GM12878 (cell line): ENCODE measurements around the gene PAF1. TPM values are rescaled to one million over a fixed set of nuclear protein-coding genes. Genes with fewer than 3 reads are reported as not detected.
A peak's percentile ranks its signal among the peaks of the same experiment; 100 is the strongest.

ENCODE experiments used
- ASH2L ChIP-seq: fragments of 300-600, 200-600 bp; sonication (generic); IDR thresholded peaks from 2 replicates; pipeline ENCODE4 v1.6.1; 2017; ENCODE audit warnings: low read depth, mild to moderate bottlenecking, borderline replicate concordance
- CHD4 ChIP-seq: fragments of 200-600 bp; sonication (generic); IDR thresholded peaks from 2 replicates; pipeline ENCODE4 v1.6.1; 2016; ENCODE audit warnings: mild to moderate bottlenecking
- DPF2 ChIP-seq: fragments of 450-650 bp; IDR thresholded peaks from 2 replicates; pipeline ENCODE4 v1.6.1; 2017; ENCODE audit warnings: mild to moderate bottlenecking
- EZH2 ChIP-seq: IDR thresholded peaks from 2 replicates; pipeline ENCODE4 v1.6.1; 2012; ENCODE audit warnings: low read depth, mild to moderate bottlenecking, control low read depth, inconsistent platforms, low read length, borderline replicate concordance; ENCODE audit not compliant: control insufficient read depth
- FOS ChIP-seq: IDR thresholded peaks from 3 replicates; pipeline ENCODE4 v1.6.1; 2011; ENCODE audit warnings: borderline replicate concordance; ENCODE audit not compliant: insufficient read length; ENCODE audit errors: extremely low read depth
- FOXM1 ChIP-seq: IDR thresholded peaks from 2 replicates; pipeline ENCODE4 v1.6.1; 2012; ENCODE audit warnings: low read depth, mild to moderate bottlenecking, inconsistent platforms, low read length, moderate library complexity
- HCFC1 ChIP-seq: fragments of 150-350 bp; IDR thresholded peaks from 2 replicates; pipeline ENCODE4 v1.6.1; 2014; ENCODE audit warnings: low read length
- IKZF2 ChIP-seq, 2 experiments: fragments of 450-650 bp; IDR thresholded peaks; 2 replicates each; pipeline ENCODE4 v1.6.1; 2017; ENCODE audit warnings: mild to moderate bottlenecking in 2 of 2, moderate library complexity in 2 of 2
- PAX5 ChIP-seq: IDR thresholded peaks from 2 replicates; pipeline ENCODE4 v1.6.1; 2011; ENCODE audit warnings: low read depth, low read length, borderline replicate concordance
- POLR2AphosphoS5 ChIP-seq: IDR thresholded peaks from 2 replicates; pipeline ENCODE4 v1.6.1; 2011; ENCODE audit warnings: mild to moderate bottlenecking, low read length, inconsistent platforms
- SIN3A ChIP-seq: IDR thresholded peaks from 2 replicates; pipeline ENCODE4 v1.6.1; 2012; ENCODE audit warnings: low read depth, low read length, improper control_type of control experiment
- SMC3 ChIP-seq: IDR thresholded peaks from 2 replicates; pipeline ENCODE4 v1.6.1; 2011; ENCODE audit warnings: low read length, improper control_type of control experiment, borderline replicate concordance
- SUPT20H ChIP-seq: IDR thresholded peaks from 2 replicates; pipeline ENCODE4 v1.6.1; 2011; ENCODE audit warnings: low read depth, mild to moderate bottlenecking, low read length, moderate library complexity, borderline replicate concordance; ENCODE audit not compliant: control insufficient read depth
- YY1 ChIP-seq: IDR thresholded peaks from 2 replicates; pipeline ENCODE4 v1.6.1; 2011; ENCODE audit warnings: low read depth, mild to moderate bottlenecking, low read length
- ZNF207 ChIP-seq: fragments of 450-650 bp; IDR thresholded peaks from 2 replicates; pipeline ENCODE4 v1.6.1; 2014; ENCODE audit warnings: antibody characterized with exemption, mild to moderate bottlenecking, borderline replicate concordance
- polyA plus RNA-seq, 11 experiments: library from polyadenylated mRNA; depleted of rRNA in 4 of 11; unstranded in 6 of 11; stranded (reverse) in 5 of 11; fragments of >200 nt; fragmentation: Nextera tagmentation in 4 of 11; fragmentation: Illumina TruSeq in 1 of 11; extraction: Ambion mirVana in 4 of 11; extraction: Trizol in 1 of 11; gene quantifications; 1 replicate in 1 of 11; 2 replicates in 10 of 11; pipeline versions ENCODE4 v1.2.1 to v1.2.3, GENCODE V29; 2011 to 2016; ENCODE audit warnings: inconsistent platforms in 2 of 11, missing spikeins in 2 of 11, low read depth in 1 of 11
- total RNA-seq, 4 experiments: library from RNA; depleted of rRNA in 3 of 4; stranded (reverse); fragments of >200 nt in 3 of 4; fragmentation: Illumina TruSeq in 1 of 4; extraction: Trizol in 1 of 4; gene quantifications; 2 replicates each; pipeline versions ENCODE4 v1.2.1 to v1.2.3, GENCODE V29; 2013 to 2021
- TF ChIP-seq, protein P1 (sequence below): IDR thresholded peaks from 2 replicates; pipeline ENCODE4 v1.6.1; 2012; ENCODE audit warnings: low read length, inconsistent platforms
- TF ChIP-seq, protein P2 (sequence below): fragments of 450-650 bp; IDR thresholded peaks from 2 replicates; pipeline ENCODE4 v1.6.1; 2014; ENCODE audit warnings: mild to moderate bottlenecking
- TF ChIP-seq, protein P3 (sequence below): IDR thresholded peaks from 2 replicates; pipeline ENCODE4 v1.6.1; 2011; ENCODE audit warnings: mild to moderate bottlenecking, low read depth, low read length, moderate library complexity; ENCODE audit not compliant: insufficient replicate concordance
- TF ChIP-seq, protein P4 (sequence below): IDR thresholded peaks from 2 replicates; pipeline ENCODE4 v1.6.1; 2011; ENCODE audit warnings: borderline replicate concordance, low read depth, mild to moderate bottlenecking, moderate library complexity, low read length; ENCODE audit not compliant: insufficient read depth, poor library complexity, severe bottlenecking
- TF ChIP-seq, protein P5 (sequence below): fragments of 450-650 bp; IDR thresholded peaks from 2 replicates; pipeline ENCODE4 v1.6.1; 2017; ENCODE audit warnings: low read depth, mild to moderate bottlenecking, moderate library complexity
- TF ChIP-seq, protein P6 (sequence below): IDR thresholded peaks from 2 replicates; pipeline ENCODE4 v1.6.1; 2012; ENCODE audit warnings: low read depth, low read length, improper control_type of control experiment

Gene PAF1
- total and polyA plus RNA-seq, 10 of the 15 experiments (the other 5 are each of a cell fraction or from before 2014, with no cell fraction given) = 1.7 to 45.8 (median 39.6) TPM

DNA sequence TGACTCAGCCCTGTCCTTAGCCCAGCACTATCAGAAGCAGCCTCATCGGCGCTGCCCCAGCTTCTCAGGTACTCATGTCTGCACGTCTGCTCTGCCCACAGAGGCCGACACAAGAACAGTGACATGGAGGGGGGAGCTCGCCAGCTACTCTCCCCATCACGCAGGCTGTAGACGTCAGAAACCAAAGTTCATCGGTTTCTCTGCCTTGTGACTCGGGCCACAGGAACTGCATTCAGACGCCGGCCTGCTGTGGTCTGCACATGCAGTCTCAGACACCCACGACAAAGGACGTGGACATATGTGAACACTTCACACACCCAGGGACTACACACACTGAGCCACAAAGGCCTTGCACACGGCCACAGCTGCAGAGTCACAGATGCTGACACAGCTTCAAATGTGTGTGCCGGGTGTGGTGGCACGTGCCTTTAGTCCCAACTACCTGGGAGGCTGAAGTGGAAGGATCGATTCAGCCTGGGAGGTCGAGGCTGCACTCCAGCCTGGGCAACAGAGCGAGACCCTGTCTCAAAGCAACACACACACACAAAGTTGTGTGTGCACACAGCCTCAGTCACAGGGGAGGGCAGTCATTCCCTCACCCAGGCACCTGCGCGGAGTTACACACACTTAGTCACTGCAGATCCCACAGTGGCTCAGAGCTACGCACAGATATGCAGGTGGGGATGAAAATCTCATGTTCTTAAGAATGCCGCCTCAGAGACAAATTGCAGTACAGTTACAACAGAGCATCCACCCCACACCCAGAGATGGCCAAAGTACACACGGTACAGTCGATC, 10.8 kb upstream of the PAF1 start (continued):
- TF ChIP-seq, protein P1, sequence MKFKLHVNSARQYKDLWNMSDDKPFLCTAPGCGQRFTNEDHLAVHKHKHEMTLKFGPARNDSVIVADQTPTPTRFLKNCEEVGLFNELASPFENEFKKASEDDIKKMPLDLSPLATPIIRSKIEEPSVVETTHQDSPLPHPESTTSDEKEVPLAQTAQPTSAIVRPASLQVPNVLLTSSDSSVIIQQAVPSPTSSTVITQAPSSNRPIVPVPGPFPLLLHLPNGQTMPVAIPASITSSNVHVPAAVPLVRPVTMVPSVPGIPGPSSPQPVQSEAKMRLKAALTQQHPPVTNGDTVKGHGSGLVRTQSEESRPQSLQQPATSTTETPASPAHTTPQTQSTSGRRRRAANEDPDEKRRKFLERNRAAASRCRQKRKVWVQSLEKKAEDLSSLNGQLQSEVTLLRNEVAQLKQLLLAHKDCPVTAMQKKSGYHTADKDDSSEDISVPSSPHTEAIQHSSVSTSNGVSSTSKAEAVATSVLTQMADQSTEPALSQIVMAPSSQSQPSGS = no peak
- TF ChIP-seq POLR2AphosphoS5 (peak; percentile 87), PAX5 (peak; percentile 33), SMC3 (0 out of 2 replicates have a peak, but pooled peaks have one; percentile 10), ASH2L (no peak), YY1 (peak; percentile 20; the same call in 1 of the 2 replicates), IKZF2 (IDR thresholded peaks at IDR 0.05) (peak; percentile 16 to 65; a peak in 2 of 4 replicates), CHD4 (no peak), SUPT20H (no peak), FOS (no peak), FOXM1 (no peak), EZH2 (no peak), ZNF207 (peak; percentile 70), DPF2 (no peak; the same call in 1 of the 2 replicates), HCFC1 (no peak), SIN3A (no peak)
- TF ChIP-seq, protein P2, sequence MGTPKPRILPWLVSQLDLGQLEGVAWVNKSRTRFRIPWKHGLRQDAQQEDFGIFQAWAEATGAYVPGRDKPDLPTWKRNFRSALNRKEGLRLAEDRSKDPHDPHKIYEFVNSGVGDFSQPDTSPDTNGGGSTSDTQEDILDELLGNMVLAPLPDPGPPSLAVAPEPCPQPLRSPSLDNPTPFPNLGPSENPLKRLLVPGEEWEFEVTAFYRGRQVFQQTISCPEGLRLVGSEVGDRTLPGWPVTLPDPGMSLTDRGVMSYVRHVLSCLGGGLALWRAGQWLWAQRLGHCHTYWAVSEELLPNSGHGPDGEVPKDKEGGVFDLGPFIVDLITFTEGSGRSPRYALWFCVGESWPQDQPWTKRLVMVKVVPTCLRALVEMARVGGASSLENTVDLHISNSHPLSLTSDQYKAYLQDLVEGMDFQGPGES = no peak
- TF ChIP-seq, protein P3, sequence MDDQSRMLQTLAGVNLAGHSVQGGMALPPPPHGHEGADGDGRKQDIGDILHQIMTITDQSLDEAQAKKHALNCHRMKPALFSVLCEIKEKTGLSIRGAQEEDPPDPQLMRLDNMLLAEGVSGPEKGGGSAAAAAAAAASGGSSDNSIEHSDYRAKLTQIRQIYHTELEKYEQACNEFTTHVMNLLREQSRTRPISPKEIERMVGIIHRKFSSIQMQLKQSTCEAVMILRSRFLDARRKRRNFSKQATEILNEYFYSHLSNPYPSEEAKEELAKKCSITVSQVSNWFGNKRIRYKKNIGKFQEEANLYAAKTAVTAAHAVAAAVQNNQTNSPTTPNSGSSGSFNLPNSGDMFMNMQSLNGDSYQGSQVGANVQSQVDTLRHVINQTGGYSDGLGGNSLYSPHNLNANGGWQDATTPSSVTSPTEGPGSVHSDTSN = peak; percentile 29
- TF ChIP-seq, protein P4, sequence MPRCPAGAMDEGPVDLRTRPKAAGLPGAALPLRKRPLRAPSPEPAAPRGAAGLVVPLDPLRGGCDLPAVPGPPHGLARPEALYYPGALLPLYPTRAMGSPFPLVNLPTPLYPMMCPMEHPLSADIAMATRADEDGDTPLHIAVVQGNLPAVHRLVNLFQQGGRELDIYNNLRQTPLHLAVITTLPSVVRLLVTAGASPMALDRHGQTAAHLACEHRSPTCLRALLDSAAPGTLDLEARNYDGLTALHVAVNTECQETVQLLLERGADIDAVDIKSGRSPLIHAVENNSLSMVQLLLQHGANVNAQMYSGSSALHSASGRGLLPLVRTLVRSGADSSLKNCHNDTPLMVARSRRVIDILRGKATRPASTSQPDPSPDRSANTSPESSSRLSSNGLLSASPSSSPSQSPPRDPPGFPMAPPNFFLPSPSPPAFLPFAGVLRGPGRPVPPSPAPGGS = peak; percentile 70
- TF ChIP-seq, protein P5, sequence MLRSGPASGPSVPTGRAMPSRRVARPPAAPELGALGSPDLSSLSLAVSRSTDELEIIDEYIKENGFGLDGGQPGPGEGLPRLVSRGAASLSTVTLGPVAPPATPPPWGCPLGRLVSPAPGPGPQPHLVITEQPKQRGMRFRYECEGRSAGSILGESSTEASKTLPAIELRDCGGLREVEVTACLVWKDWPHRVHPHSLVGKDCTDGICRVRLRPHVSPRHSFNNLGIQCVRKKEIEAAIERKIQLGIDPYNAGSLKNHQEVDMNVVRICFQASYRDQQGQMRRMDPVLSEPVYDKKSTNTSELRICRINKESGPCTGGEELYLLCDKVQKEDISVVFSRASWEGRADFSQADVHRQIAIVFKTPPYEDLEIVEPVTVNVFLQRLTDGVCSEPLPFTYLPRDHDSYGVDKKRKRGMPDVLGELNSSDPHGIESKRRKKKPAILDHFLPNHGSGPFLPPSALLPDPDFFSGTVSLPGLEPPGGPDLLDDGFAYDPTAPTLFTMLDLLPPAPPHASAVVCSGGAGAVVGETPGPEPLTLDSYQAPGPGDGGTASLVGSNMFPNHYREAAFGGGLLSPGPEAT = peak; percentile 58; the same call in 1 of the 2 replicates
- TF ChIP-seq, protein P6, sequence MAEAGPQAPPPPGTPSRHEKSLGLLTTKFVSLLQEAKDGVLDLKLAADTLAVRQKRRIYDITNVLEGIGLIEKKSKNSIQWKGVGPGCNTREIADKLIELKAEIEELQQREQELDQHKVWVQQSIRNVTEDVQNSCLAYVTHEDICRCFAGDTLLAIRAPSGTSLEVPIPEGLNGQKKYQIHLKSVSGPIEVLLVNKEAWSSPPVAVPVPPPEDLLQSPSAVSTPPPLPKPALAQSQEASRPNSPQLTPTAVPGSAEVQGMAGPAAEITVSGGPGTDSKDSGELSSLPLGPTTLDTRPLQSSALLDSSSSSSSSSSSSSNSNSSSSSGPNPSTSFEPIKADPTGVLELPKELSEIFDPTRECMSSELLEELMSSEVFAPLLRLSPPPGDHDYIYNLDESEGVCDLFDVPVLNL = no peak
